Measurements from ENCODE around the gene CCDC121.

- TF ChIP-seq POLR2A (IDR thresholded peaks at IDR 0.05) (no peak), CTCF (IDR thresholded peaks at IDR 0.05) (no peak)
Measured at GRCh38 chr2:27664622-27665363, 36.0 kb upstream of the CCDC121 start.
